Activated CD8-positive, alpha-beta memory T cell treated with anti-CD3 and anti-CD28 coated beads, Interleukin-2, amount 50 U/mL, for 1 hour (primary cell): ENCODE data around the gene PRKAA1.

Experiments used
- DNase-seq: peaks from one replicate; pipeline ENCODE4 v3.0.0-alpha.2; 2020; ENCODE audit errors: extremely low read depth

The PRKAA1 gene

DNA sequence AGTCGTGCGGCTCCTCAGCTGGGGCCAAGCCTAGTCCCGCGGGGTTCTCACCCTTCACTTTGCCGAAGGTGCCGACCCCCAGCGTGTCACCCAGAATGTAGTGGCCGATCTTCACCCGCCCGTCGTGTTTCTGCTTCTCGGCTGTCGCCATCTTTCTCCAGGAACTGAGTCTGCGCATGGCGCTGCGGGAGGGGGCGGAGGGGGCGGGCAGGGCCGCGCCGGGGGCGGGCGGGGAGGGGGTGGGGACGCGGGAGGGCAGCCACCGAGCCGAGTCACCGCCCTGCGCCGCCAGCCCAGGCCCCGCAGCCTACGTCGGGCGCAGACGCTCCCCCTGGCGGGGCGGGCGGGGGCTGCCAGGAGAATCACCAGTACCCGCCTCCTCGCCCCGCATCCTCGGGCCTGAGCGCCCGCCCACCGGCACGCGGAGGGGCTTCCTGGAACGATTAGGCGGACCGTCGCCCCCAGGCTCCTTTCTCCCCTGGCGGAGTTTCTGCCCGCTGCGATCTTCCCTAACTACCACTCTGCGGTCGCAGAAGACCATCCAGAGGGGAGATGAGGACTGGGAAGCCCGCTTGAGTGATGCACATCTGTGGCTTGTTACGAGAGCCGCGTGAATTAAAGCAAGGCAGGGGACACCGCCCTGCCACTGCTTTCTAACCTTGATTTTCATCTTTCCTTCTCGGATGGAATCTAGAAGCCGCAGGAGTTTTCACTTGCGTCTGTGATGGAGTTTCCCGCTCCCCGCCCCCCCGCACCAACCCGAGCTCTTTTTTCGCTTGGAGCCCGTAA is at the start of gene PRKAA1:
Gene PRKAA1 (minus strand): TSS at position 363 of the 789 bp plus-strand sequence. CDS start 185 bp downstream, at position 178.
- DNase-seq, result peak; percentile 63

GRCh38 chr5:40847525-40847924 is 49.4 kb upstream of the PRKAA1 start:
- DNase-seq, result no peak

DNA sequence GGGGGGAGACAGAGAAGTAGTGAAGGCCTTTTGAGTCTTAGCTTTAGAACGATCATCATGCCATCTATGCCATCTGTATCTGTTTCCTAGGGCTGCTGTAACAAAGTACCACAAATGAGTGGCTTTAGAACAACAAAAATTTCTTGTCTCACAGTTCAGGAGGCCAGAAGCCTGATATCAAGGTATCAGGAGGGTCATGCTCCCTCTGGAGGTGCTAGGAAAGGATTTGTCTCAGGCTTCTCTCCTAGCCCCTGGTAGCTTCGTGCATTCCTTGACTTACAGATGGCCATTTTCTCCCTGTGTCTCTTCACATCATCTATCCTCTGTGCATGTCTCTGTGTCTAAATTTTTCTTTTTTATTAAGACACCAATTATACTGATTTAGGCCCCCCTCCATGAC is 48.2 kb upstream of the PRKAA1 start:
- no peak for DNase-seq

- DNase-seq, result no peak
These were observed 46.4 kb upstream of the PRKAA1 start for GRCh38 chr5:40844565-40844964.

DNA sequence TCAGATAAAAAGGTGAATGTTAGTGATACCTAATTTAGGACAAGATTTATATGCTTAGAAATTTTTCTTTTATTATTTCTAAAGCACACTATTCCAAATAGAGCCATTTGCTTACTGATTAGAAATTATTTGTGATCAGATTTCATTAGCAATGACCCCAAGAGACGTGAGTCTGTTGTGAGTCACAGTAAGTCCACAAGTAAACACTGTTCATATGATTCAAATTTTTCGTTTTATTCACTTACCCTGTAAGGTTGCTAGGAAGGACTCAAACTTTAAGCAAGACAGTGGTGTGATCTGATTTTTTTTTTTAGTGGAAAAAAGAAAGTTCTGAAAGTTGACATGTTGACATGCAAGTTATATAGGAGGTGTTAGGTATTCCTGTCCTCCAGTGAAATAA is 44.2 kb upstream of the PRKAA1 start:
- no peak for DNase-seq

GRCh38 chr5:40841068-40841805 is 43.1 kb upstream of the PRKAA1 start, which contains the start of gene CARD6:
CARD6 (plus strand) TSS chr5:40841367; CDS start chr5:40841383, 16 bp downstream.
- DNase-seq, result no peak

DNA sequence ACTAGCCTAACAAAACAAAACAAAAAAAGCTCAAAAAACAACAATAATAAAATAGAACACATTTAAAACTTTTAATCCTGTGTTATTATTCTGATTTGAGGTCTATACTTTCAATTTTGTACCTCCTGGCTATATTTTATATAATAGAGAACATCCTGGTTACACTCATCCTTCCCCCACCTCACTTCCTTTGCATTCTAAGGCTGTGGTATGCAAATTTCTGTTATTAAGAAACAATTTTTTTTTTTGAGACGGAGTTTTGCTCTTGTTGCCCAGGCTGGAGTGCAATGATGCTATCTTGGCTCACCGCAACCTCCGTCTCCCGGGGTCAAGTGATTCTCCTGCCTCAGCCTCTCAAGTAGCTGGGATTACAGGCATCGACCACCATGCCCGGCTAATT is 39.9 kb upstream of the PRKAA1 start:
- no peak for DNase-seq

- peak; percentile 72 for DNase-seq
These were observed 36.9 kb upstream of the PRKAA1 start, which contains the start of gene RPL37 for GRCh38 chr5:40834849-40835787. RPL37 (minus strand) TSS chr5:40835222; CDS start chr5:40835185, 37 bp downstream.

DNA sequence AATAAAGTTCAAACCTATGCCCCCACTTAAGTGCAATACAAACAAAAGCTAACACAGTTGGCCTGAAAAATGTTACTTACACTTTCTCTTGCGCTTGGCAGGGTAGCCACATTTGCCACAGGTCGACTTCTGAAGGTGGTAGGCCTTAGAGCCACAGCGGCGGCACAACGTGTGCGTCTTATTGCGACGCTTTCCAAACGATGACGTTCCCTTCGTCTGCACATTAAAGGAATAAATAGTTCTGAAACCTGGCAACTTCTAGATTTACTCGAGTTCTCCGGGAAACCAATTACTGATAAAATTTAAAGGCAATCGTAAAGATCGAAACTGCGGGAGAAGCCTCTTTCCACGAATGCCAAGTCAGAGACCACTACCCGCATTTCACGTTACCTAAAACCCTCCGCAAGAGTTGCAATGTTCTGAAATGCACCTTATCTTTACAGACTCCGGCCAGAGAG is 36.2 kb upstream of the PRKAA1 start:
- peak; percentile 25 for DNase-seq

DNA sequence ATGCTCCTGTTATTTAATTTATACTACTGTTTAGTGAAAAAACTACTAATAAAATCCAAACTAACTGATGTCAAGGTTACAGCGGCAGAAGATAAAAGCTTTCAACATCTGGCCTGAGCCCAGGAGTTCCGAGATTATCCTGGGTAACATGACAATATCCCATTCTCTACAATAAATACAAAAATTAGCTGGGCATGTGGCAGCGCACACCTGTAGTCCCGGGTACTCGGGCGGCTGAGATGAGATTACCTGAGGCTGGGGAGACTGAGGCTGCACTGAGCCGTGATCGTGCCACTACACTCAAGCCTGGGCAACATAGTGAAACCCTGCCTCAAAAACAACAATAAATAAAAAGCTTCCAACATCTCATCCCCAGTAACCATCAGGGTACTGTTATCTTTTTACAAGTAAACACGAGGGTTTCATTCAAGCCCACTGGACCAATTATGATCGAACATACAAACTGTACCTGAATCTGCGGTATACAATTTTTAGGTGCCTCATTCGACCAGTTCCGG is 35.6 kb upstream of the PRKAA1 start:
- DNase-seq, result no peak

GRCh38 chr5:40832345-40832744 is 34.2 kb upstream of the PRKAA1 start:
- DNase-seq, result no peak

- no peak for DNase-seq
These were observed 33.4 kb upstream of the PRKAA1 start for GRCh38 chr5:40831346-40832210.

DNA sequence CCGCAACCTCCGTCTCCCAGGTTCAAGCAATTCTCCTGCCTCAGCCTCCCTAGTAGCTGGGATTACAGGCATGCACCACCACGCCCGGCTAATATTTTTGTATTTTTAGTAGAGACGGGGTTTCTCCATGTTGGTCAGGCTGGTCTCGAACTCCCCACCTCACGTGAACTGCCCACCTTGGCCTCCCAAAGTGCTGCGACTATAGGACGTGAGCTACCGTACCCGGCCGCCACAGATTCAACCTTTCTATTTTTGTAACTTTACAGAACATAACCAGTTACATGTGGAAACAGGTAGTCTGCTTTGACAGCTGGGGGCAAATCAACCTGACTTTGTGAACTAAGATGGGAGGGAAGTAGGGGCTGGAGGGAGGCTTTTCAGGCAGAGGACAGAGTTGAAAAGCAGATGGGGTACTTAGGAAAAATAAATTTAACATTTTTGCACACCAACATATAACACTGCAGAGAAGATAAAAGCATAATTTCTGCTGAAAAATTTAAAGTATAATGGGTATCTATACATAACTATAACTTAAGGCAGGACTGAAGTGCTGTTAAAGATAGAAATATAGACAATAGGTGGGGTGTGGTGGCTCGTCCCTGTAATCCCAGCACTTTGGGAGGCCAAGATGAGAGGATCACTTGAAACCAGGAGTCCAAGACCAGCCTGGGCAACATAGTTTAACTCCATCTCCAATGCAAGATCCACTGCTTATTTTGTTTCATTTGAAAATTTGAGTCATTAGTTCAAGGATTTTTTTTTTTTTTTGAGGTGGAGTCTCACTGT is 31.8 kb upstream of the PRKAA1 start:
- DNase-seq, result no peak

GRCh38 chr5:40828690-40829661 is 30.8 kb upstream of the PRKAA1 start:
- DNase-seq, result no peak

DNA sequence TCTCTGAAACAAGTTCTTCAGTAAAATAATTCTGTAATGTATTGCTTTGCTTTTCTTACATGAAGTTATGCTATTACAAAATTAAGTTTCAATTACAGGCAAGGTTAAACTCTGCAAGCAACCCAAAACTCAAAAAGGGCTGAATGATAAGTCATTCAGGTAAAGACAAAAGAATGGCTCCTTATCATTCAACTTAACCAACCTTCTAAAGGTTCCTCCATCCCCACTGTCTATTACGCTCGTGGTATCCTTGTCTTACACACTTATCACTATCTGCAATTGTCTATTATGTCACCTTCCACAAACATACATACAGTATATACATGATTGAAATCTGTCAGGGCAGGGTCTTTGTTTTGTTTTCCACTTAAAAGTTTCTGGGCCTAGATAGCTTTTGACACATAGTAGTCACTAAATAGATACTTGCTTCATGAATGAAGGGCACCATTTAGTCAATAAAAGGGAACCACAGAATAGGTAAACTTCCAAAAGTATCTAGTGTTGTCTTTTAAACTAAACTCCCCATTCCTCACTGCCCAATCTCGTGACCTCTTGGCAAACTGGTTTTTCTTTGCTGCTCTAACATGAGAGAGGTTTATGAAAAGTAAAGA is 30.0 kb upstream of the PRKAA1 start:
- no peak for DNase-seq

- no peak for DNase-seq
These were observed 29.2 kb upstream of the PRKAA1 start for GRCh38 chr5:40827188-40827977.

GRCh38 chr5:40826489-40827187 is 28.5 kb upstream of the PRKAA1 start:
- DNase-seq, result no peak
